DND-41 (cell line): ENCODE measurements around the gene PTCSC3.
"Not testable (repeated sequence)": the region's sequence is repeated elsewhere in the genome, so short reads cannot be mapped to it uniquely, and the experiment has no call there.

Experiments used
- ATAC-seq: fragments of 200-7000 bp; cut with Tn5 transposase; 3 replicates; pipeline ENCODE4 v1.9.1; 2021; ENCODE audit warnings: low read depth; ENCODE audit not compliant: insufficient read depth
- DNase-seq: peaks from one replicate; pipeline ENCODE4 v3.0.0-alpha.2; 2020
- H2AFZ ChIP-seq: 2 replicates; pipeline ENCODE4 v1.6.0; 2012; ENCODE audit warnings: low read depth, low read length
- H3K27ac ChIP-seq: 2 replicates; pipeline ENCODE4 v1.5.1; 2012; ENCODE audit warnings: low read length, inconsistent platforms
- H3K27me3 ChIP-seq: fragments of 200-600 bp; sonication (generic); 2 replicates; pipeline ENCODE4 v1.6.0; 2012; ENCODE audit warnings: low read length, mild to moderate bottlenecking, inconsistent platforms; ENCODE audit not compliant: insufficient read depth, poor library complexity
- H3K36me3 ChIP-seq: 2 replicates; pipeline ENCODE4 v1.5.1; 2012; ENCODE audit warnings: low read length, inconsistent platforms; ENCODE audit not compliant: insufficient read depth
- H3K4me1 ChIP-seq: 2 replicates; pipeline ENCODE4 v1.5.1; 2012; ENCODE audit warnings: mild to moderate bottlenecking, low read length; ENCODE audit not compliant: insufficient read depth
- H3K4me2 ChIP-seq: 2 replicates; pipeline ENCODE4 v1.6.0; 2012; ENCODE audit warnings: mild to moderate bottlenecking, moderate library complexity, low read length, inconsistent platforms; ENCODE audit not compliant: insufficient read depth
- H3K4me3 ChIP-seq, 2 experiments: fragments of 200-600 bp in 1 of 2; shearing (Covaris generic) in 1 of 2; 2 replicates each; pipeline ENCODE4 v1.5.1; 2012 to 2016; ENCODE audit warnings: inconsistent platforms in 2 of 2, low read length in 2 of 2, mild to moderate bottlenecking in 2 of 2, low read depth in 1 of 2, moderate library complexity in 1 of 2
- H3K79me2 ChIP-seq: 2 replicates; pipeline ENCODE4 v1.6.0; 2012; ENCODE audit warnings: low read length, inconsistent platforms; ENCODE audit not compliant: insufficient read depth
- H3K9ac ChIP-seq: 2 replicates; pipeline ENCODE4 v1.6.0; 2012; ENCODE audit warnings: low read depth, mild to moderate bottlenecking, inconsistent platforms, low read length, moderate library complexity
- H3K9me3 ChIP-seq: 2 replicates; pipeline ENCODE4 v1.5.1; 2012; ENCODE audit warnings: low read length, moderate library complexity, mild to moderate bottlenecking, inconsistent platforms; ENCODE audit not compliant: insufficient read depth, severe bottlenecking
- H4K20me1 ChIP-seq: 2 replicates; pipeline ENCODE4 v1.6.0; 2012; ENCODE audit warnings: low read length; ENCODE audit not compliant: insufficient read depth
- CTCF ChIP-seq: IDR thresholded peaks from 2 replicates; pipeline ENCODE4 v1.5.1; 2012; ENCODE audit warnings: borderline replicate concordance, low read length, moderate library complexity, mild to moderate bottlenecking; ENCODE audit not compliant: poor library complexity, severe bottlenecking; ENCODE audit errors: extremely low read depth
- EZH2 ChIP-seq: IDR thresholded peaks from 3 replicates; pipeline ENCODE4 v1.6.1; 2012; ENCODE audit warnings: borderline replicate concordance, low read depth, mild to moderate bottlenecking, moderate library complexity, low read length, inconsistent platforms; ENCODE audit not compliant: severe bottlenecking

The PTCSC3 gene

DNA sequence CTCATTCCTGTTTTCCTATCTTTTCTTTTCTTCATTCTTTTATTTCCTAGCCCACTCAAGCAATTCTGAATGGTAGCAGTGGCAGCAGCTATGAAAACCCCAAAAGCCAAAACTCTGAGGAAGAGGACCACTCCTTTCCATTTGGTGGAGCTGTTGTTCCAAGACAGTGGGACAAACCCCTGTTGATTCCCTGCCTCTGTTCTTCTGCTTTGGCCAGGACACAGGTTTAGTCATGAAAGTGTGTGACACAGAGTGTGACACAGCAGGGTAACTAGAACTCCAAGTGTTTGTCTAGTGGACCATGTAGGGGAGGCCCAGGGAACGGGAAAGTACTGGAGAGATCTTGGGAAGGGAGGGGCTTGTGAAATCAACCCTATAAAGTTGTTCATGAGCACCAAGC lies 71.1 kb downstream of the PTCSC3 start:
- Histone ChIP-seq H3K4me3 (no peak overlapping the region), H3K4me2 (no peak overlapping the region), H3K4me1 (no peaks in the 10 kb centered on the region), H3K9ac (no peak overlapping the region), H3K36me3 (no peaks in the 10 kb centered on the region), H2AFZ (no peak overlapping the region), H3K79me2 (no peaks in the 10 kb centered on the region), H4K20me1 (no peaks in the 10 kb centered on the region; the same call in 1 of the 2 replicates), H3K27me3 (no peaks in the 10 kb centered on the region), H3K9me3 (no peaks in the 10 kb centered on the region), H3K27ac (no peak overlapping the region)
- ATAC-seq = no peak
- TF ChIP-seq CTCF = peak; percentile 27
- no peak for TF ChIP-seq EZH2
- no peak for DNase-seq

DNA sequence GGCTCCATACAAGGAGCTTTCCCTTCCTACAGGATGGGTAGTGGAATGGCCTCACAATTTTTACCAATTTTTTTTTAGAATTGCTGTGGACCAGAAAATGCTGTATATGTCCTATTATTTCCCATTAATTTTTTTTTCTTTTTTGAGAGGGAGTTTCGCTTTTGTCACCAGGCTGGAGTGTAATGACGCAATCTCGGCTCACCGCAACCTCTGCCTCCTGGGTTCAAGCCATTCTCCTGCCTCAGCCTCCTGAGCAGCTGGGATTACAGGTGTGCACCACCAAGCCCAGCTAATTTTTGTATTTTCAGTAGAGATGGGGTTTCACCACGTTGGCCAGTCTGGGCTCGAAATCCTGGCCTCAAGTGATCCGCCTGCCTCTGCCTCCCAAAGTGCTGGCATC lies 72.3 kb downstream of the PTCSC3 start:
- H3K36me3 ChIP-seq, H2AFZ ChIP-seq, H3K9me3 ChIP-seq, H3K27ac ChIP-seq, H3K4me3 ChIP-seq, H3K4me2 ChIP-seq, H4K20me1 ChIP-seq, H3K79me2 ChIP-seq, DNase-seq, H3K27me3 ChIP-seq, H3K4me1 ChIP-seq, H3K9ac ChIP-seq, ATAC-seq: not testable (repeated sequence)

DNA sequence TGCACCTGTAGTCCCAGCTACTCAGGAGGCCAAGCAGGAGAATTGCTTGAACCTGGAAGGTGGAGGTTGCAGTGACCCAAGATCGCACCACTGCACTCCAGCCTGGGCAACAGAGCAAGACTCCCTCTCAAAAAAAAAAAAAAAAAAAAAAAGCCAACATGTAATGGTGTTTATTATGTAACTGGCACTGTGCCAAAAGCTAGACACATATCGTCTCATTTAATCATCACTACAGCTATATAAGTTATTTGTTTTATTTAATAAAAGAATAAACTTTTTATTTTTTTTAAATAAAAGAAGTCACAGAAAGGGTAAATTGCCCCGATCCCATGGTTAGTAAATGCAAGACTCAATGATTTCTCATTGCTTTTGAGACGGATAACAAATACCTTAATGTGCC lies 76.9 kb downstream of the PTCSC3 start:
- TF ChIP-seq CTCF (no peak), EZH2 (no peak)
- no peaks in the 10 kb centered on the region for H3K27me3 ChIP-seq
- H2AFZ ChIP-seq = no peak overlapping the region
- H3K9me3 ChIP-seq = no peaks in the 10 kb centered on the region
- no peak overlapping the region for H3K4me2 ChIP-seq
- no peak for DNase-seq
- H3K4me3 ChIP-seq = no peak overlapping the region
- H3K27ac ChIP-seq = no peak overlapping the region
- H3K9ac ChIP-seq = no peak overlapping the region
- no peaks in the 10 kb centered on the region for H3K79me2 ChIP-seq
- no peak for ATAC-seq
- no peaks in the 10 kb centered on the region; the same call in 1 of the 2 replicates for H4K20me1 ChIP-seq
- H3K36me3 ChIP-seq = no peaks in the 10 kb centered on the region
- no peaks in the 10 kb centered on the region for H3K4me1 ChIP-seq

- no peaks in the 10 kb centered on the region for H3K9me3 ChIP-seq
- H3K4me2 ChIP-seq = no peak overlapping the region
- H3K4me3 ChIP-seq = no peak overlapping the region
- no peak overlapping the region for H3K9ac ChIP-seq
- H3K4me1 ChIP-seq = no peaks in the 10 kb centered on the region
- no peaks in the 10 kb centered on the region for H3K36me3 ChIP-seq
- DNase-seq (no peak), ATAC-seq (no peak)
- no peaks in the 10 kb centered on the region for H4K20me1 ChIP-seq
- no peak overlapping the region for H2AFZ ChIP-seq
- H3K79me2 ChIP-seq = no peaks in the 10 kb centered on the region
- H3K27ac ChIP-seq = no peak overlapping the region
- TF ChIP-seq CTCF = no peak
- no peak for TF ChIP-seq EZH2
- no peaks in the 10 kb centered on the region for H3K27me3 ChIP-seq
These were observed 79.2 kb downstream of the PTCSC3 start for GRCh38 chr14:36097356-36097755.
